Suprapubic skin (tissue), 3 donors: ENCODE data around the gene C3orf22.

ENCODE experiments used
- POLR2A ChIP-seq, 2 donors: fragments of 450-650 bp; IDR thresholded peaks; one replicate each; pipeline ENCODE4 v1.6.1; 2017; ENCODE audit warnings: antibody characterized with exemption in 2 of 2, mild to moderate bottlenecking in 2 of 2, moderate library complexity in 2 of 2
- TF ChIP-seq, protein P1 (sequence below), 2 donors: fragments of 200-600 bp in 1 of 2; fragments of 450-650 bp in 1 of 2; sonication (generic) in 1 of 2; IDR thresholded peaks; one replicate each; pipeline ENCODE4 v1.5.1; 2016 to 2019; ENCODE audit warnings: antibody characterized with exemption in 2 of 2, mild to moderate bottlenecking in 1 of 2, moderate library complexity in 1 of 2

DNA sequence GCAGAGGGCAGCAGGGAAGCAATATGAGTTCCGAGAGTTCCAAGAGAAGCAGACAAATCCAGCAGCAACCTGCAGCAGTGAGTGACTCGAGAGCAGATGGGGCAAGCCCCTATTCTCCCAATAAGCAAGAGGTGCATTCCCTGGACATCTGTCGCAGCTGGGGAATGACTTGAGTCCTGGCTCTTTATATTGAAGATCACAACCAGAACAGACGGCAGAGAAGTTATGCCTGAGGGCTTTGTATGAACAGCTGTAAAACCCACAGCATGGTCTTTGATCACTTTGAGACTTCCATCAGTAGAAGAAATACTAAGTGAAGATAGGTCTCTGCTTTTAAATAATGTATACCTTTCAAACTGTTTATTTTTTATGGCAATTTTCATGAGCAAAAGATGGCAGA lies 23.6 kb upstream of the C3orf22 start:
- TF ChIP-seq, protein P1, sequence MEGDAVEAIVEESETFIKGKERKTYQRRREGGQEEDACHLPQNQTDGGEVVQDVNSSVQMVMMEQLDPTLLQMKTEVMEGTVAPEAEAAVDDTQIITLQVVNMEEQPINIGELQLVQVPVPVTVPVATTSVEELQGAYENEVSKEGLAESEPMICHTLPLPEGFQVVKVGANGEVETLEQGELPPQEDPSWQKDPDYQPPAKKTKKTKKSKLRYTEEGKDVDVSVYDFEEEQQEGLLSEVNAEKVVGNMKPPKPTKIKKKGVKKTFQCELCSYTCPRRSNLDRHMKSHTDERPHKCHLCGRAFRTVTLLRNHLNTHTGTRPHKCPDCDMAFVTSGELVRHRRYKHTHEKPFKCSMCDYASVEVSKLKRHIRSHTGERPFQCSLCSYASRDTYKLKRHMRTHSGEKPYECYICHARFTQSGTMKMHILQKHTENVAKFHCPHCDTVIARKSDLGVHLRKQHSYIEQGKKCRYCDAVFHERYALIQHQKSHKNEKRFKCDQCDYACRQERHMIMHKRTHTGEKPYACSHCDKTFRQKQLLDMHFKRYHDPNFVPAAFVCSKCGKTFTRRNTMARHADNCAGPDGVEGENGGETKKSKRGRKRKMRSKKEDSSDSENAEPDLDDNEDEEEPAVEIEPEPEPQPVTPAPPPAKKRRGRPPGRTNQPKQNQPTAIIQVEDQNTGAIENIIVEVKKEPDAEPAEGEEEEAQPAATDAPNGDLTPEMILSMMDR (IDR thresholded peaks at IDR 0.05), result no peak
- TF ChIP-seq POLR2A (IDR thresholded peaks at IDR 0.05), result no peak
